Measurements from ENCODE around the gene ETS2. TPM values are rescaled to one million over a fixed set of nuclear protein-coding genes. Genes with fewer than 3 reads are reported as not detected.

ETS2 gene
- total RNA-seq, 1 donor from 2014 or later: 16.2 TPM

GRCh38 chr21:38839328-38840286 lies 33.9 kb downstream of the ETS2 start:
- Mint-ChIP-seq H3K4me3 (ENCODE audit: unreplicated experiment) (no peak overlapping the region), H3K4me1 (ENCODE audit: low read depth, unreplicated experiment) (no peaks in the 10 kb centered on the region), H3K36me3 (ENCODE audit: unreplicated experiment) (no peaks in the 10 kb centered on the region), H3K9me3 (ENCODE audit: unreplicated experiment) (no peaks in the 10 kb centered on the region), H3K27me3 (ENCODE audit: unreplicated experiment) (peaks cover 1% of the 10 kb centered on the region), H3K27ac (ENCODE audit: unreplicated experiment) (no peak overlapping the region)
- DNase-seq: no peak
- TF ChIP-seq CTCF (IDR thresholded peaks at IDR 0.05; ENCODE audit: partially characterized antibody, unreplicated experiment): no peak

GRCh38 chr21:38840456-38841300 lies 34.9 kb downstream of the ETS2 start:
- DNase-seq: no peak
- Mint-ChIP-seq H3K4me3 (ENCODE audit: unreplicated experiment) (no peak overlapping the region), H3K27ac (ENCODE audit: unreplicated experiment) (no peak overlapping the region), H3K4me1 (ENCODE audit: low read depth, unreplicated experiment) (no peaks in the 10 kb centered on the region), H3K36me3 (ENCODE audit: unreplicated experiment) (no peaks in the 10 kb centered on the region), H3K9me3 (ENCODE audit: unreplicated experiment) (no peaks in the 10 kb centered on the region), H3K27me3 (ENCODE audit: unreplicated experiment) (peaks cover 1% of the 10 kb centered on the region)
- no peak for TF ChIP-seq CTCF (IDR thresholded peaks at IDR 0.05; ENCODE audit: partially characterized antibody, unreplicated experiment)

GRCh38 chr21:38841472-38841871 lies 35.7 kb downstream of the ETS2 start:
- Mint-ChIP-seq H3K36me3 (ENCODE audit: unreplicated experiment) (no peaks in the 10 kb centered on the region), H3K9me3 (ENCODE audit: unreplicated experiment) (no peaks in the 10 kb centered on the region), H3K4me1 (ENCODE audit: low read depth, unreplicated experiment) (no peaks in the 10 kb centered on the region), H3K4me3 (ENCODE audit: unreplicated experiment) (no peak overlapping the region), H3K27me3 (ENCODE audit: unreplicated experiment) (peaks cover 1% of the 10 kb centered on the region), H3K27ac (ENCODE audit: unreplicated experiment) (no peak overlapping the region)
- TF ChIP-seq CTCF (IDR thresholded peaks at IDR 0.05; ENCODE audit: partially characterized antibody, unreplicated experiment): no peak
- no peak for DNase-seq

- no peak for TF ChIP-seq CTCF (IDR thresholded peaks at IDR 0.05; ENCODE audit: partially characterized antibody, unreplicated experiment)
- Mint-ChIP-seq H3K4me3 (ENCODE audit: unreplicated experiment) (no peak overlapping the region), H3K4me1 (ENCODE audit: low read depth, unreplicated experiment) (no peaks in the 10 kb centered on the region), H3K27ac (ENCODE audit: unreplicated experiment) (no peak overlapping the region), H3K9me3 (ENCODE audit: unreplicated experiment) (no peaks in the 10 kb centered on the region), H3K27me3 (ENCODE audit: unreplicated experiment) (peaks cover 1% of the 10 kb centered on the region), H3K36me3 (ENCODE audit: unreplicated experiment) (no peaks in the 10 kb centered on the region)
- DNase-seq: no peak
Observed at GRCh38 chr21:38842079-38842478, 36.4 kb downstream of the ETS2 start.

Measured in glutamatergic neuron (in vitro differentiated cells).